Motor neuron (in vitro differentiated cells): ENCODE measurements around the gene GMPR. TPM values are rescaled to one million over a fixed set of nuclear protein-coding genes. Genes with fewer than 3 reads are reported as not detected.
"Not testable (repeated sequence)": the region's sequence is repeated elsewhere in the genome, so short reads cannot be mapped to it uniquely, and the experiment has no call there.

Source experiments
- ATAC-seq, 8 experiments: fragments of 200-7000 bp; cut with Tn5 transposase; replicated peaks in 6 of 8; 2 replicates each; pipeline ENCODE4 v1.8.0; 2021; ENCODE audit warnings: mild to moderate bottlenecking in 8 of 8, moderate library complexity in 8 of 8
- H3K27ac ChIP-seq, 2 donors: fragments of 250-450 bp; sonication (Bioruptor Pico); 2 replicates each; pipeline ENCODE4 v1.9.0; 2021; ENCODE audit warnings: antibody characterized with exemption in 2 of 2, mild to moderate bottlenecking in 2 of 2, moderate library complexity in 1 of 2
- H3K4me1 ChIP-seq, 2 donors: fragments of 250-450 bp; sonication (Bioruptor Pico); replicated peaks in 1 of 2; 2 replicates each; pipeline ENCODE4 v1.6.1; 2021; ENCODE audit warnings: antibody characterized with exemption in 2 of 2, mild to moderate bottlenecking in 2 of 2, moderate library complexity in 1 of 2
- H3K4me3 ChIP-seq, 5 donors: fragments of 250-450 bp; sonication (Bioruptor Pico); 2 replicates each; pipeline ENCODE4 v1.9.0; 2021; ENCODE audit warnings: antibody characterized with exemption in 5 of 5, mild to moderate bottlenecking in 5 of 5, moderate library complexity in 4 of 5
- WGBS, 10 experiments: fragments of 450-650 bp; shearing (Covaris generic); methylation state at CpG; one replicate each; pipeline ENCODE4 v1.0.0; 2022; 5-methylcytosine and 5-hydroxymethylcytosine counted together
- in situ Hi-C, 9 experiments: fragments of 400-800 bp; cut with MboI; loops; one replicate each; pipeline ENCODE4 v1.15.0; 2021; ENCODE audit warnings: low sequenced_read_pairs in 9 of 9, low pct_unique_long_range_greater_than_20kb in 2 of 9; ENCODE audit not compliant: unreplicated experiment in 9 of 9
- total RNA-seq, 8 experiments: library from RNA; unstranded; fragments of 300-600 nt; gene quantifications; 2 replicates each; pipeline versions ENCODE4 v1.2.3 to v1.2.4, GENCODE V29; 2022

The GMPR gene
- total RNA-seq, 8 experiments from 2014 or later: 1.1 to 16.4 (median 4.5) TPM

DNA sequence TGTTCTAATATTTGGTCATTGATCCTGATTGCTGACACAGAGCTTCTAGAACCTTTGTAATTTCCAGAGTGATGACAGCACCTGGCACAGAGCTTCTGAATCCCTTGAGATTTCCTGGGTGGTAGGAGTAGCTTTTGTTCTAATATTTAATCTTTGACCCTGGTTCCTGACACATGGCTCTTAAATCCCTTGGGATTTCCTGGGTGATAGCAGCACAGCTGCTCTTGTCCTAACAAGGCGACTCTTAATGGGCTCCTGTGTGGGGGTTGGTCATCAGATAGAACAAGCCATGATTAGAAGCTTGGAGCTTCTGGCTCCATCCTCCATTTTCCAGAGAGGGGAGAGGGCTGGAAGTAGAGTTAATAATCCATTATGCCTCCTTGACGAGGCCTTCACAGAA is 18.4 kb downstream of the GMPR start:
- in situ Hi-C loops: no loop called here
- H3K4me1 ChIP-seq: peaks cover 2 to 6% of the 10 kb centered on the region in 2 donors
- WGBS, 10 experiments: 30 to 100% (median 73%) methylated on average over 1 to 2 of the region's 2 CpGs; no CpG with 5 or more reads in 4 of the 10 experiments
- H3K4me3 ChIP-seq: no peak overlapping the region
- no peak overlapping the region for H3K27ac ChIP-seq
- no peak for ATAC-seq

- WGBS, 10 experiments: 0 to 86% (median 60%) methylated on average over 1 to 6 of the region's 7 CpGs; no CpG with 5 or more reads in 3 of the 10 experiments
- Histone ChIP-seq H3K27ac (no peak overlapping the region), H3K4me3 (no peak overlapping the region), H3K4me1 (peaks cover 2 to 6% of the 10 kb centered on the region in 2 donors)
- in situ Hi-C loops: no loop called here
- ATAC-seq: peak in 3 of 8 experiments; percentile 21 to 84 (median 31)
These were observed 19.8 kb downstream of the GMPR start for GRCh38 chr6:16257999-16258708.

DNA sequence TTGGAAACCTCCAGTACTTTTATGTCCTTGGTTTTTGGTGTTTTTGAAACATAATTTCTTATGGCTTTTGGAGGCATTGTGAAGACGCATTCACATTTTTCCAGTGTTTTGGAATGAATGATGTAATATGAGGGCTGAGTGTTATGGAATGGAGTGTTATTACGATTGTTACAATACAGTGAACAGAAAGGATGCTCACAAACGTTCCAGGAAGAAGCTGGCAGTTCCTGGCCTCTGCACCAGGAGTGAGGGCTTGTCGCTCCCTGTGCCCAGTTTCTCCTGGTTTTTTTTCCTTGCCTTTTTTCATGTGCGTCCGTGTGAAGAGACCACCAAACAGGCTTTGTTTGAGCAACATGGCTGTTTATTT is 20.3 kb downstream of the GMPR start:
- in situ Hi-C loops: no loop called here

DNA sequence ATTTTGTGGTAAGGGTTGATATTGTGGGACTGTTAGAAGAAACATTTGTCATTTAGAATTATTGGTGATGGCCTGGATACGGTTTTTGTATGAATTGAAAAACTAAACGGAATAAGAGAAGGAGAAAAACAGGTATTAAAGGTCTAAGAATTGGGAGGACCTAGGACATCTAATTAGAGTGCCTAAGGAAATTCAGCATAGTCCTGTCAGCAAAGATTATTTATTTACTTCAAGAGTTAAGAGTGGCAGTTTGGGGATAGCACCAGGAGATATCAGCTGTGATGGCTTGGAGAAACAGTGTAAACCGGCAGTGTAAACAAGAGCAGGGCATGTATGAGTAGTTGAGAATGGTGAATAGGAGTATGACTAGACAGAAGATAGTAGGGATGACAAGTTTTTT is 21.2 kb downstream of the GMPR start:
- ATAC-seq, H3K4me1 ChIP-seq, H3K27ac ChIP-seq, in situ Hi-C loops, H3K4me3 ChIP-seq: not testable (repeated sequence)
- WGBS, 10 experiments: 82 to 100% (median 93%) methylated on average over 1 to 2 of the region's 3 CpGs; no CpG with 5 or more reads in 5 of the 10 experiments

More for the DNA sequence above, 20.3 kb downstream of the GMPR start:
- 0 to 96% (median 55%) methylated on average over 1 to 6 of the region's 6 CpGs; no CpG with 5 or more reads in 1 of the 10 experiments for WGBS, 10 experiments
- no peak overlapping the region for H3K27ac ChIP-seq
- H3K4me1 ChIP-seq: peaks cover 2 to 6% of the 10 kb centered on the region in 2 donors
- no peak overlapping the region for H3K4me3 ChIP-seq
- ATAC-seq: no peak

GRCh38 chr6:16260602-16261001 is 22.2 kb downstream of the GMPR start:
- H3K27ac ChIP-seq, ATAC-seq, H3K4me3 ChIP-seq, H3K4me1 ChIP-seq, in situ Hi-C loops: not testable (repeated sequence)
- WGBS, 10 experiments: 82 to 100% (median 96%) methylated on average over 1 to 4 of the region's 9 CpGs; no CpG with 5 or more reads in 7 of the 10 experiments

DNA sequence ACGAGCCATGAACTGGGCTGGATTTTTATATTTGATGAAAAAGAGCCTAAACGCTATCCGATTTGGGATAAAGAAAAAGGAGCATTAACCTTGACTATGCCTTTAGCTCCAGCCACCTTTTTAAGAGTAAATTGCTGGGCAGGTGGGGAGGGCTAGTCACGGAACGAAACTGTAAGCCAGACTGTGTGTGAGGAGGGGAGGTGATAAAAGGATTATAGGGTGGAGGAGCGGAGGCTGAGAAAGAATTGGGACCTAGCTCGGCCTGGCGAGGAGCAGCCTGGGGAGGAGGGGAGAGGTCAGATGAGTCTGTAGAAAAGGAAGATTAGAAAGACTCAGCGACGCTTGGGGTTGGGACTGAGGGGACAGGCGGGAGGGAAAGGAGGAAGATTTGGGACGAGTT is 24.4 kb downstream of the GMPR start:
- H3K4me1 ChIP-seq, H3K4me3 ChIP-seq, ATAC-seq, in situ Hi-C loops, H3K27ac ChIP-seq: not testable (repeated sequence)
- WGBS, 10 experiments: 82 to 100% (median 88%) methylated on average over 2 to 6 of the region's 12 CpGs; no CpG with 5 or more reads in 3 of the 10 experiments

GRCh38 chr6:16263464-16264099 is 25.2 kb downstream of the GMPR start:
- H3K4me3 ChIP-seq, H3K27ac ChIP-seq, in situ Hi-C loops, H3K4me1 ChIP-seq, ATAC-seq: not testable (repeated sequence)
- WGBS, 10 experiments: 53 to 100% (median 80%) methylated on average over 2 to 8 of the region's 13 CpGs; no CpG with 5 or more reads in 2 of the 10 experiments

DNA sequence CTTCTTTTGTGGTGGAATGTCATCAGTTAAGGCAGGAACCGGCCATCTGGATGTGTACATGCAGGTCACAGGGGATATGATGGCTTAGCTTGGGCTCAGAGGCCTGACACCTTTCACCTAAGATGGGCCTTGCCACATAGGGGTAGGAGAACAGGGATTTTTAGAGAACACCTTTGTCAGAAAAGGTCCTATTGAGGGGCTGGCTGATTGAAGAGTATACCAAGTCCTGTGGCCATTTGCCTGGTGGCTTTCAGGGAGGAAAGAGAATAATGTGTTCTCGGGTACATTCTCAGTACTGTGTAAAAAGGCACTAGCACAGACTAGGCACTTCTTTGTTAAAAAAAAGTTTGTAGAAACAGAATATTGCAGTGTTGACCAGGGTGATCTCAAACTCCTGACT is 26.4 kb downstream of the GMPR start:
- ATAC-seq: no peak
- in situ Hi-C loops: no loop called here
- Histone ChIP-seq H3K4me1 (peaks cover 0 to 6% of the 10 kb centered on the region in 2 donors), H3K27ac (no peak overlapping the region), H3K4me3 (no peak overlapping the region)
- WGBS, 10 experiments: 50 to 100% (median 88%) methylated on average over 1 of the region's 2 CpGs; no CpG with 5 or more reads in 5 of the 10 experiments

GRCh38 chr6:16265351-16266341 is 27.3 kb downstream of the GMPR start:
- 75 to 96% (median 95%) methylated on average over 4 to 21 of the region's 31 CpGs; no CpG with 5 or more reads in 2 of the 10 experiments for WGBS, 10 experiments
- Histone ChIP-seq H3K4me1 (no peaks in the 10 kb centered on the region), H3K27ac (no peak overlapping the region), H3K4me3 (no peak overlapping the region)
- peak in 3 of 8 experiments; percentile 46 to 63 (median 49) for ATAC-seq
- in situ Hi-C loops: no loop called here

DNA sequence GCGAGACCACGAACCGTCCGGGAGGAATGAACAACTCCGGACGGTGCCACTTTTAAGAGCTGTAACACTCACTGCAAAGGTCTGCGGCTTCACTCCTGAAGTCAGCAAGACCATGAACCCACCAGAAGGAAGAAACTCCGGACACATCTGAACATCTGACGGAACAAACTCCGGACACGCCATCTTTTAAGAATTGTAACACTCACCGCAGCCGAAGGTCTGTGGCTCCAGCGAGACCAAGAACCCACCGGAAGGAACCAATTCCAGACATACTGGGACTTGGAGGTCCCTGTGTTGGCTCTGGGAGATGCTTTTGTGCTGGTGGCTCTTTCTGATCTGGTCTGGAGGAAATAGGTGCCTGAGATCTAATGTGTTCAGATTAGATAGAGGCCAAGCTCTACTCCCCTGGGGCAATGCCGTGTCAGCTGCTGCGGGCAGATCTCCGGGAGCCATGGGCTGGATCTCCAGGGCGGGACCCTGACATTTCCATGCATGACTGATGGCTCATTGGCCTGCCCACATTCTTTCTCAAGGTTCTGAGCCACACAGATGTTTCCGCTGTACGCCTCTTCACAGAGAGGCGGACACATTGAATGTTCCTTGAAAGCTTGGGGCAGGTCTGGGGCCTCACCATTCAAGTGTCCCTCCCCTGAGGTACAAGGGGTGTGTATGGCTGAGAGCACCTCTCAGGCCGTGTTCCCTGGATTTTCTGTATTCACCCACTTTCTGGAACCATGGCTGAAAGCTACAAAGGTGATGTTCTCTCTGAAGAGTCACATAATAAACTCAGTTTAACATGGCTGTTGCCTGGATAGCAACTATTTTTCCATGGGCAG is 29.3 kb downstream of the GMPR start:
- ATAC-seq: peak in 6 of 8 experiments; percentile 31 to 100 (median 82)
- no peaks in the 10 kb centered on the region for H3K4me1 ChIP-seq
- in situ Hi-C loops: no loop called here
- WGBS, 10 experiments: 73 to 100% (median 88%) methylated on average over 1 to 13 of the region's 23 CpGs; no CpG with 5 or more reads in 3 of the 10 experiments
- H3K27ac ChIP-seq: no peak overlapping the region
- H3K4me3 ChIP-seq: no peak overlapping the region

GRCh38 chr6:16269442-16270070 is 31.2 kb downstream of the GMPR start:
- WGBS, 10 experiments: 40 to 100% (median 93%) methylated on average over 1 to 7 of the region's 7 CpGs
- ATAC-seq, H3K27ac ChIP-seq, H3K4me1 ChIP-seq, in situ Hi-C loops, H3K4me3 ChIP-seq: not testable (repeated sequence)
